Progenitor cell of endocrine pancreas (in vitro differentiated cells): Measurements from ENCODE around the gene ATAD3B. TPM values are rescaled to one million over a fixed set of nuclear protein-coding genes. Genes with fewer than 3 reads are reported as not detected.
"Not testable (repeated sequence)": the region's sequence is repeated elsewhere in the genome, so short reads cannot be mapped to it uniquely, and the experiment has no call there.

Experiments
- DNase-seq: peaks from one replicate; pipeline ENCODE4 v3.0.0; 2021; ENCODE audit warnings: low spot score; ENCODE audit not compliant: unreplicated experiment
- H3K27ac Mint-ChIP-seq: 2 replicates; pipeline ENCODE4 v1.8.0; 2021; ENCODE audit warnings: mild to moderate bottlenecking, moderate library complexity, mixed read lengths
- H3K27me3 Mint-ChIP-seq: 2 replicates; pipeline ENCODE4 v1.8.0; 2021; ENCODE audit warnings: mixed read lengths
- H3K36me3 Mint-ChIP-seq: 2 replicates; pipeline ENCODE4 v1.8.0; 2022; ENCODE audit warnings: mixed read lengths; ENCODE audit not compliant: insufficient read depth
- H3K4me1 Mint-ChIP-seq: 2 replicates; pipeline ENCODE4 v1.8.0; 2021; ENCODE audit warnings: low read depth, mixed read lengths
- H3K4me3 Mint-ChIP-seq: 2 replicates; pipeline ENCODE4 v1.8.0; 2021; ENCODE audit warnings: low read depth, mild to moderate bottlenecking, moderate library complexity, mixed read lengths
- H3K9me3 Mint-ChIP-seq: 2 replicates; pipeline ENCODE4 v1.8.0; 2021; ENCODE audit warnings: low read depth, mixed read lengths
- total RNA-seq: library from RNA; stranded (reverse); gene quantifications from 2 replicates; pipeline ENCODE4 v1.2.1, GENCODE V29; 2021
- TF ChIP-seq, protein P1 (sequence below): fragments of 200-600 bp; sonication (generic); IDR thresholded peaks from one replicate; pipeline ENCODE4 v1.5.0; 2021; ENCODE audit warnings: antibody characterized with exemption, mild to moderate bottlenecking; ENCODE audit not compliant: unreplicated experiment

ATAD3B gene
- total RNA-seq, 1 donor from 2014 or later: 36.7 TPM

DNA sequence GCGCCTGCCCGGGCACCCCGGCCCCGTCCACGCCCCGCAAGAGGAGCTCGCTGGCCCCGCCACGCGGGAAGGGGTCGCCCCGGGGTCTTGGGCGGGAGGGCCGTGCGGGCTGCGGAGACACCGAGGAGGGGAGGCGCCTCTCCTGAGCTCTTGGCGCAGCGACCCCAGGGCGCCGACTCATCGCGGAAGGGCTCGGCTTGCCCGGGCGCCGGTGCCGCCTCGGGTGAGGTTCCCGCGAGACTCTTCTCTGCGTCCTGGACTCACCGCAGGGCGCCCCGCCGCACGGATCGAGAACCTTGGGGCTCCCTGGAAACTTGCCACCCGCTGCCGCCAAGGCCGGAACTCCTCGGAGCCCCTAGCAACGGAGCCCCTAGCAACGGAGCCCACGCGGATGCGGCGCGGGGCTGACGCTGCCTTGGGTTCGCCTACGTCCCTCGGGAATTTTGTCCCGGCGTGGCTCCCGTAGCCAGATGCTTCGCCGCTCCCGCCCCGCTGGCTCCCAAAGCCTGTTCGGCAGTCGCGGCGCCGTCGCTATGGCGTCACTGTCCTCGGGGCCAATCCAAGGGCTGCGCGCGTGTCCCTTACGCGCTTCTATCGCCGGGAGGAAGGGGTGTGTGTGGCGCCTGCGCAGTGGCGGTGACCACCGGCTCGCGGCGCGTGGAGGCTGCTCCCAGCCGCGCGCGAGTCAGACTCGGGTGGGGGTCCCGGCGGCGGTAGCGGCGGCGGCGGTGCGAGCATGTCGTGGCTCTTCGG lies 40.1 kb downstream of the ATAD3B start, which contains the start of gene ATAD3A:
TSS of gene ATAD3A (plus strand) at position 630 of the 753 bp plus-strand sequence. CDS start at position 737, 107 bp downstream.
- Mint-ChIP-seq H3K9me3 (no peaks in the 10 kb centered on the region), H3K27ac (peak within 1 kb of the TSS; percentile 91), H3K27me3 (no peaks in the 10 kb centered on the region), H3K36me3 (no peaks in the 10 kb centered on the region), H3K4me3 (peak within 1 kb of the TSS; percentile 85), H3K4me1 (peaks cover 5% of the 10 kb centered on the region)
- TF ChIP-seq, protein P1, sequence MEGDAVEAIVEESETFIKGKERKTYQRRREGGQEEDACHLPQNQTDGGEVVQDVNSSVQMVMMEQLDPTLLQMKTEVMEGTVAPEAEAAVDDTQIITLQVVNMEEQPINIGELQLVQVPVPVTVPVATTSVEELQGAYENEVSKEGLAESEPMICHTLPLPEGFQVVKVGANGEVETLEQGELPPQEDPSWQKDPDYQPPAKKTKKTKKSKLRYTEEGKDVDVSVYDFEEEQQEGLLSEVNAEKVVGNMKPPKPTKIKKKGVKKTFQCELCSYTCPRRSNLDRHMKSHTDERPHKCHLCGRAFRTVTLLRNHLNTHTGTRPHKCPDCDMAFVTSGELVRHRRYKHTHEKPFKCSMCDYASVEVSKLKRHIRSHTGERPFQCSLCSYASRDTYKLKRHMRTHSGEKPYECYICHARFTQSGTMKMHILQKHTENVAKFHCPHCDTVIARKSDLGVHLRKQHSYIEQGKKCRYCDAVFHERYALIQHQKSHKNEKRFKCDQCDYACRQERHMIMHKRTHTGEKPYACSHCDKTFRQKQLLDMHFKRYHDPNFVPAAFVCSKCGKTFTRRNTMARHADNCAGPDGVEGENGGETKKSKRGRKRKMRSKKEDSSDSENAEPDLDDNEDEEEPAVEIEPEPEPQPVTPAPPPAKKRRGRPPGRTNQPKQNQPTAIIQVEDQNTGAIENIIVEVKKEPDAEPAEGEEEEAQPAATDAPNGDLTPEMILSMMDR: no peak
- peak; percentile 95 for DNase-seq

DNA sequence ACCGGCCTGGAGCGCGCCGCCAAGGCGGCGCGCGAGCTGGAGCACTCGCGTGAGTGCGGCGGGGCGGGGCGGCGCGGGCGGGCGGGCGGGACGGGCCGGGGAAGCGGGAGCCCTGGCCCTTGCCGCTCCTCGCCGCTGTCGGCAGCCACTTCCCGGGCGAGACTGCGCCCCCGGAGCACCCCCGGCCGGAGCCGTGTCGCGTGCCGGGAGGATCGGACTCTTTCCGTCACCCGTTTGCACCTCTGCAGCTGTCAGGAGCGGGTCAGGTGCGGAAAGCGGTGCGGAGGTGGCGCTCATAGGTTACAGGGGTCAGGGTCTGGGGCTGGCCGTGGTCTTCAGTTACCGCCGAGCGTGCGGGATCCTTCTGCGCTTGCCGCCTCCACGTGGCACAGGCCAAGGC lies 40.9 kb downstream of the ATAD3B start:
- H3K4me1 Mint-ChIP-seq, H3K36me3 Mint-ChIP-seq, H3K27me3 Mint-ChIP-seq, DNase-seq, H3K27ac Mint-ChIP-seq, H3K9me3 Mint-ChIP-seq: not testable (repeated sequence)
- peak overlapping the region; percentile 67 for H3K4me3 Mint-ChIP-seq

DNA sequence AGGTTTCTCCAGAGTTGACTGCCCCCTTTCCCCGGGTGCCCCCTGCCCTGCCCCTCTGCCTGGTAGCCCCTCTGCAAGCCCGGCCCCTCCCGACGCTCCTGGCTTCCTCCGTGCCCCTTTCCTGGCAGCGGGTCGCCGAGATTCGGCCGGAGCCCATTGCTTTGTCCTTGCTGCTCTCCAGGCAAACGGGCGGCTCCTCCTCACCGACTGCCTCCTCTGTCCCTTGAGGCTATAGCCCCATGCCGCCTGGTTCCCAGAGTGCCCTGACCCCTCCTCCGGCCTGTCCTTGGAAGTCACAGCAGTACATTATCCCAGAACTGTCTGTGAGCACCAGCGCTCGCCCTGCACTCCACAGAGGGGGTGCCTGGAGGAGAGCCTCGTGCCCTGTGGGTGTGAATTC lies 42.1 kb downstream of the ATAD3B start:
- not testable (repeated sequence) for H3K4me1 Mint-ChIP-seq, H3K27ac Mint-ChIP-seq, H3K27me3 Mint-ChIP-seq, DNase-seq, H3K36me3 Mint-ChIP-seq, H3K9me3 Mint-ChIP-seq
- peak overlapping the region; percentile 57 for H3K4me3 Mint-ChIP-seq

DNA sequence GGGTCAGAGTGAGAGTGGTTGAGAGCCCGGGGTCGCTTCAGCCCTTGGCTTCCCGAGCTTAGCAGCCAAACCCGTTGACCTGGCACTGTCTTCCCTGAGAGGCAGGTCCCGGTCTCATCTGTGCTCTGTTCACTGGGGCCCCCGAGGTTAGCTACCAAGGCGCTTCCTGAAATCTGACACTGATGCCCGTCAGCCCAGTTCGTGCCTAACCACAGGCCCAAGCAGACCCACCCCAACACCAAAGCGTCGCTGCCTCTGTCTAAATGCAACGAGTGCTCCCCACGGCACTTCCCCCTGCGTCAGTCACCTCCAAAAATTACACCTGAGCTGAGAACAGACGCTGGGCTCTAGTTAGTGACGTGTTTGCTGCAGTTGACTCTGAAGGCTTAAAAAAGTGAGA lies 42.8 kb downstream of the ATAD3B start:
- not testable (repeated sequence) for H3K4me3 Mint-ChIP-seq, H3K4me1 Mint-ChIP-seq, H3K27me3 Mint-ChIP-seq

DNA sequence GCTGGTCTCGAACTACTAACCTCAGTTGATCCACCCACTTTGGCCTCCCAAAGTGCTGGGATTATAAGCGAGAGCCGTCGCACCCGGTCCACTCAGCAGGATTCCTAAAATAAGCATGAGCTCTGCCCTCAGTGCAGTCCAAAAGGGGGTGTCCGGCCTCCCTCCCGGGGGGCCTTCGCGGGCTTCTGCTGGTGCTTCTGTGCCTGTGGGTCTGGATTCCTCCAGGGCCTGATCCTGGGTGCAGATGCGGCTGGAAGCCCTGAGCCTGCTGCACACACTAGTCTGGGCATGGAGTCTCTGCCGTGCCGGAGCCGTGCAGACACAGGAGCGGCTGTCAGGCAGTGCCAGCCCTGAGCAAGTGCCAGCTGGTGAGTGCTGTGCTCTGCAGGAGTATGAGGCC lies 45.4 kb downstream of the ATAD3B start:
- not testable (repeated sequence) for H3K36me3 Mint-ChIP-seq, H3K4me3 Mint-ChIP-seq, H3K4me1 Mint-ChIP-seq, DNase-seq, H3K9me3 Mint-ChIP-seq, H3K27me3 Mint-ChIP-seq, H3K27ac Mint-ChIP-seq

More for the DNA sequence above, 42.8 kb downstream of the ATAD3B start:
- DNase-seq, H3K36me3 Mint-ChIP-seq, H3K27ac Mint-ChIP-seq, H3K9me3 Mint-ChIP-seq: not testable (repeated sequence)

DNA sequence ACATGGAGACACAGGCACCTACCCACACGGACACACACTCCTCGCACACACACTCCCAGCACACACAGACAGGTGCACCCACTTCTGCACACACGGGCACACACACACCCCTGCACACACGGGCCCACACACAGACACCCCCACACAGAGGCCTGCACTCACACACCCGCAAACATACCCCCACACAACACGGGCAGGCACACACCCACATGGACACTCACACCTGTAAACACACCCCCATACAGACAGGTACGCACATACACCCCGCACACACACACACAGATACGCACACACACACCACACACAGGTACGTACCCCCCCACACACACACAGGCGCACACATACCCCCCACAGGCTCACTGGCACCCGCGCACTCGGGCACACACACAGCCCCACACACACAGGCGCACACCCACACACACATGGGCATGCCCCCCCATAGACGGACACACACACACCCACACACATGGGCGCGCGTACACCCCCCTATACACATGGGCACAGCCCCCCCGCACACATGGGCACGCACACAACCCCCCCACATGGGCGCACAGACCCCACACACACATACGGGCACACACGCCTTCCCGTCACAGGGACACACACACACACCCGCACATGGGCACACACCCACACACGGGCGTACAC lies 46.5 kb downstream of the ATAD3B start:
- H3K4me3 Mint-ChIP-seq: no peak overlapping the region
- H3K36me3 Mint-ChIP-seq: peaks cover 6% of the 10 kb centered on the region
- H3K27me3 Mint-ChIP-seq: no peaks in the 10 kb centered on the region
- TF ChIP-seq, protein P1: no peak
- no peak overlapping the region for H3K27ac Mint-ChIP-seq
- H3K4me1 Mint-ChIP-seq: peaks cover 2% of the 10 kb centered on the region
- H3K9me3 Mint-ChIP-seq: no peaks in the 10 kb centered on the region
- DNase-seq: no peak

DNA sequence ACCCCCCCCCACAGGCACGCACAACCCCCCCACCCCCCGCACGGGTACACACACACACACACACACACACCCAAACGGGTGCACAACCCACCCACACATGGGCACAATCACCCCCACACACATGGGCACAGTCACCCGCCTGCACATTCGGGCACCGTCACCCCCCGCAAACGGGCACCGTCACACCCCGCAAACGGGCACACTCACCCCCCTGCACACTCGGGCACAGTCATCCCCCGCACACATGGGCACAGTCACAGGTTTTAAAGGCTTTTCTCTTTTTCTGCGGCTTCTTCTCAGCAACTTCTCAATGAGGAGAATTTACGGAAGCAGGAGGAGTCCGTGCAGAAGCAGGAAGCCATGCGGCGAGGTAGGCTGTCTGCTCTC lies 47.0 kb downstream of the ATAD3B start:
- not testable (repeated sequence) for H3K9me3 Mint-ChIP-seq, H3K4me3 Mint-ChIP-seq, H3K4me1 Mint-ChIP-seq, H3K27me3 Mint-ChIP-seq, DNase-seq, H3K27ac Mint-ChIP-seq, H3K36me3 Mint-ChIP-seq

DNA sequence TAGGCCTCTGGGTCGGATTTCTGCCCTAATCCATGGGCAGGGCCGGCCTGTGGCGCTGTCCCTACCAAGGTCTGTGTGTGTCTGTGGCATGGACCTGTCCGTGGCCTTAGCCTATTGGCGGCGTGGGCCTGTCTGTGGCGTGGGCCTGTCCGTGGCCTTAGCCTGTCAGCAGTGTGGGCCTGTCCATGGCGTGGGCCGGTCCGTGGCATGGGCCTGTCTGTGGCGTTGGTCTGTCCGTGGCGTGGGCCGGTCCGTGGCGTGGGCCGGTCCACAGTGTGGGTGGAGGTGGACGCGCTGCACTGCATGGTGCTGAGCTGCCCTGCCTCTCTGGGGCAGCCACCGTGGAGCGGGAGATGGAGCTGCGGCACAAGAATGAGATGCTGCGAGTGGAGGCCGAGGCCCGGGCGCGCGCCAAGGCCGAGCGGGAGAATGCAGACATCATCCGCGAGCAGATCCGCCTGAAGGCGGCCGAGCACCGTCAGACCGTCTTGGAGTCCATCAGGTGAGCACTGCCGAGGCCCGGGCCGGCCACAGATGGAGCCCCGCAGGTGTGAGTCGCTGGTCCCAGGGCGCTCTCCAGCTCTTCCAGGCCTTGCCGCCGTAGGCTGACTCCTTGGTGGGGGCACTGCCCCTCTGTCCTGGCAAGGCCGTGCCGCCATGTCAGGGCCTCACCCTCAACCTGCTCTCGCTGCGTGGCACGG lies 48.4 kb downstream of the ATAD3B start:
- H3K27ac Mint-ChIP-seq, H3K9me3 Mint-ChIP-seq, H3K4me3 Mint-ChIP-seq, H3K36me3 Mint-ChIP-seq, DNase-seq, H3K4me1 Mint-ChIP-seq, H3K27me3 Mint-ChIP-seq: not testable (repeated sequence)
